Raji (cell line): Measurements from ENCODE around the gene ATF6.

Experiments
- POLR2A ChIP-seq: IDR thresholded peaks from 2 replicates; pipeline ENCODE4 v1.6.1; 2011; ENCODE audit warnings: low read depth, low read length, control low read depth; ENCODE audit not compliant: insufficient read depth

Gene ATF6

GRCh38 chr1:161768461-161768860 is 2.3 kb downstream of the ATF6 start:
- no peak for TF ChIP-seq POLR2A

- no peak for TF ChIP-seq POLR2A
Observed at GRCh38 chr1:161768986-161769672, 3.0 kb downstream of the ATF6 start.

DNA sequence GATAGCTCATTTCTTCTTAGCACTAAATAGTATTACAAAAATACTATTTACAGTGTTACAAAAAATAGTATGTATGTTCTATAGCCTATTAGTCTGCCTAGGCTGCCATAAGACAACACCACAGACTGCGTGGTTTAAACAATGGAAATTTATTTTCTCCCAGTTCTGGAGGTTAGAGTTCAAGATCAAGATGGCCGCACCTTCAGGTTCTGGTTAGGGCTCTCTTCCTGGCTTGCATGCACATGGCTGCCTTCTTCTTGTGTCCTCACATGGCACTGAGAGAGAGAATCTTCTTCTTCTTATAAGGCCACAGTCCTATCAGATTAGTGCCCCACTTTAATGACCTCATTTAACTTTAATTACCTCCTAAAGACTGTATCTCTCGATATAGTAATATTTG is 4.1 kb downstream of the ATF6 start:
- TF ChIP-seq POLR2A, result no peak

DNA sequence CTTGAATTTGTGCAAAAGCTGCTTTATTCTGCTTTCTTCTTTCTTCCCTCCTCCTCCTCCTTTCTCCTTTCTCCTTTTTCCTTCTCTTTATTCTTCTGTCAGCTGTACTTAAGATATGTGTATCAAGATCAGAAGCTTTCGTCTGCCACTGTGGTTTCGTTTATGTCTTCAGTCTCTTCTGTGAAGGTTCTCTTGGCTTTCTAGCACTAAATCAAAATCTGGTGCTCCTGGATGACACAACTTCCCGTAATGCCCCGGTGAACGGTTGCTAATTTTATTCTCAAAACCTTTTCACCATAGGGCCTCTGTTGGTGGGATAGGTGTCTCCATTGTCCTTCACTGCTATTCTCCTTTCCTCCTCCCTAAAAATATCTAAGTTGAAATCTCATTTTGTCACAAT is 5.0 kb downstream of the ATF6 start:
- TF ChIP-seq POLR2A, result no peak

GRCh38 chr1:161771973-161772372 is 5.9 kb downstream of the ATF6 start:
- TF ChIP-seq POLR2A, result no peak

DNA sequence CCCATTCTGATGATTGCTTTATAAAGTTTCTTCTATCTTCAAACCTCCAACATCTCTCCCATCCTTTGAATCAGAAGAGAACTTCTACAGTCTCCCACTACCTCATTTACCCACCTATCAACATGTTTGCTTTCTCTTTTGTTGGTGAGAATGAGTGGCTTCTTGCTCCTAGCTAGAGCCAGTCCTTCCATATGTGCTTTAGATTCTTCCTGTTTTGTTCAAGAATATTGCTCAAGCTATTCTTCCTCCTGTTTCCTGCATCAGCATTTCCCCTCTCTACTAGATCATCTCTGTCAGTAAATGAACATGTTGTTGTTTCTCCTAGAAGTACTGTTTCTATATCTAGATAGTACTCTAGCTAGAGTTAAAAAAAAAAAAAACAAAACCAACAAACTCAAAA is 6.3 kb downstream of the ATF6 start:
- no peak for TF ChIP-seq POLR2A

GRCh38 chr1:161773791-161774190 is 7.7 kb downstream of the ATF6 start:
- TF ChIP-seq POLR2A, result no peak

DNA sequence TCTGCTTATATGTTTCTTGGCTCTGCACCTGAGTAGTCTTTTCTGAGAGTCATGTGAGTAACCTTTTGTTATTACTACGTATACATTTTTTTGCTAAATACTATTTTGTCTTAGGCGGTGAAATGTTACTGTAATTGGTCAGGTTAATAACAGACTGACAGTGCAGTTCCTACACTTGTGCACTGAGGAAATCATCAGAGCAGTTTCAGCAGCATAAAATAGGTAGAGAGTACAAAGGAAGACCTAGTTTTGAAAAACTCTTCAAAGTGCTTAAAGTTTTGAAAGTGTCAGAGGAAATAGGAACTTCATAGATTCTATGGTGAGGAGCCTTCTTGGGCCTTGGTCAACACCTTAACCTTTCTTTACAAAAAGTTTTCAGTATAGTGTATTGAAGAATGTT is 11.1 kb downstream of the ATF6 start:
- no peak for TF ChIP-seq POLR2A

DNA sequence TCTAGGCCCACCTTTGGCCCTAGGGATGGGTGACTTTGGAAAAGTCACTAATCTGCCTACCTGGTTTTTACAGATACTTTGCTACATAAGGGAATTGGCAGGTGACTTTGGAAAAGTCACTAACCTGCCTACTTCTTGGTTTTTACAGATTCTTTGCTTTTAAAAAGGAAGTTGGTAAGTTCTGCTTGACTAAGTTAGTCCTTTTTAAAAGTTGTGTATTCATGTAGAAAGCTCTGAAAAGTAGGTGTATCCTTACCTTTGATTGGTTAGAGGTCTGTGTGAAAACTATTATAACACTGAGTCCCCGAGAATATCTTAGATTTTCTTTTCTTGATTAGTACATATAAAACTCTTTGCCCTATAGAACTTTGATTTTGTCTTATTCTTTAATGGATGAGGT is 12.4 kb downstream of the ATF6 start:
- TF ChIP-seq POLR2A, result no peak

- no peak for TF ChIP-seq POLR2A
Observed at GRCh38 chr1:161779393-161779792, 13.3 kb downstream of the ATF6 start.

DNA sequence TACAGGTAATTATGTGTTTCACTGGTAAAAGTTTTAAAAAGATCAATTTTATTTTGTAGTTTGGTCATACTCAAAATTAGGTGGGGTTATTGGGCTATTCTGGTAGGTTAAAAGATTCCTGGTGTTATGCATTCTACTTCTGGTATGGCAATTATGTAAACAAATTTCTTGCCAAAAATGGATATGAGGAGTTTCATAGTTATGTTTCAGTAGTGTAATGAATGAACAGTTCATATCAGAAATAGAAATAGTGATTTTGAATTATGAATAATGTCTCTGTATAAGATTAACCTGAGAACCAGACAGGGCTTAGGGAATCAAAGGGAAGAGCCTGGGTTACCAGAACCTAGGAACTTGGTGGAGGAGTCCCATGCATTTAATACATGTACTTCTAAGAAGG is 15.9 kb downstream of the ATF6 start:
- TF ChIP-seq POLR2A, result no peak

DNA sequence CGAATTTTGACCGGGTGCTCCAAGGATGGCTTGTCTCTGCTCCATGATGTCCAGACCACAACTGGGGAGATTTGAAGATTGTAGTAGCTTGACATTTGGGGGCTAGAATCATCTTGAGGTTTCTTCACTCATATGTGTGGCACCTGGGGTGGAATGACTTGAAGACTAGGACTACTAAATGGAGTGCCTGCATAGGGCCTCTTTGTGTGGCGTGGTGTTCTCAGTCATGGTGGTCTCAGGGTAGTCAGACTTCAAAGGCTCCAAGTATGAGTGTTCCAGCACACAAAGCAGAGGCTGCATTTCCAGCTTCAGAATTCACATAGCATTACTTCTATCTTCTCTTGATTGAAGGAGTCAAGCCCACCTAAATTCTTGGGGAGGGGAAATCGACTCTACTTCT is 16.8 kb downstream of the ATF6 start:
- TF ChIP-seq POLR2A, result no peak

DNA sequence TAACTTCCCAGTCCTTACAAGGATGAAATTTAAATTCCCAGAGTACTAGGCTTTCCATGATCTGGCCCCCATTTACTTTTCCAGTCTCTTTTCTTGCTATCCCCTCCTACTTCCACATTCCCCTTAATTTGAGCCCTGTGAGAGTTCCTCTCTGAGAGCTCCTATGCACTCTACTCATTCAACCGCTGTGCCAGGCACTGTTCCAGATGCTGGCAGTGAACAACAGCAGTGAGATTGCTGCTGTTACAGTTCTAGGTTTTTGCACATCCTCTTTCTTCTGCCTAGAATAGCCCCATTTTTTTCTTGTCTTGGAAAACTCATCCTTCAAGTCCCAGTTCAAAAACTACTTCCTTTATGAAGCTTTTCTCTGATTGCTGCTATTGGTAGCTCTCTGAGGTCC is 18.8 kb downstream of the ATF6 start:
- no peak for TF ChIP-seq POLR2A

GRCh38 chr1:161787355-161787754 is 21.2 kb downstream of the ATF6 start:
- no peak for TF ChIP-seq POLR2A

- TF ChIP-seq POLR2A, result no peak
Observed at GRCh38 chr1:161790587-161791317, 24.6 kb downstream of the ATF6 start.

DNA sequence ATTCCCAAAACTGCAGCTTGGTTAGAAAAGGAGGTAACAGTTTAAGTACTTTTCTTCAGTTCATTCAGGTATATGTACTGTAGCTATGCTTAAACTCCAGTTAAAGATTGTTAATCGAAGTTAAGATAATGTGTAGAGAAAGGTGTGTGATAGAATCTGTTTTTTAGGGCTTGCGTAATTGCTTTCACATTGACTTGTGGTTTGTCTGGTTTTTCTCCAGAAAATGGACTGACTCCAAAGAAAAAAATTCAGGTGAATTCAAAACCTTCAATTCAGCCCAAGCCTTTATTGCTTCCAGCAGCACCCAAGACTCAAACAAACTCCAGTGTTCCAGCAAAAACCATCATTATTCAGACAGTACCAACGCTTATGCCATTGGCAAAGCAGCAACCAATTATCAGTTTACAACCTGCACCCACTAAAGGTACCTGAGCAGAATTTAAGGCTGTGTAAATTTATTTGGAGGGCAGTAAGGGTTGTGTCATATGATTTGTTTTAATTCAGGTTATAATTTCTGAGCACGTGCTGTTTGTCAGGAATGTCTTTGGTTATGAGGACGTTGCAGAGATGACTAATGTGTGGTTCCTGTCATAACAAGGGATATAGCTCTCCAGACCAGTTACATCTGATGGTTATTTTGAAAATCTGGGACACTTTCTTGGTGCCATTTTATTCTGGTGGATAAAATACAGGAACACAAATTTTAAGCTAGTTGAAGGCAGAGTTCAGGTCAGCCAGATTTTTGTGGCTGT is 26.0 kb downstream of the ATF6 start:
- no peak for TF ChIP-seq POLR2A
